ENCODE data around the gene D2HGDH.

DNA sequence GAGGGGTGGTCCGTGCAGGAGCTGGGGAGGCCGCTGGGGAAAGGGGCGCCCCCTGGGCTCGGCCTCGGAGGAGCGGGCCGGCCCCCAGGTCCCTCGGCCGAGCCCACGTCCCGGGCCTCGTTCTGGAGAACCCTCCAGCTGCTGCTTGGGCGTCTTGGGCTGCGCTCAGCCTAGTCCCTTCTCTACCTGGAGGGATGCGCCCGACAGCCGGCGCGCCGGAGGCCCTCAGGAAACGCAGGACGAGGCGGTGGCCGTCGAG is 293 bp upstream of the D2HGDH start:
- TF ChIP-seq, protein P1, sequence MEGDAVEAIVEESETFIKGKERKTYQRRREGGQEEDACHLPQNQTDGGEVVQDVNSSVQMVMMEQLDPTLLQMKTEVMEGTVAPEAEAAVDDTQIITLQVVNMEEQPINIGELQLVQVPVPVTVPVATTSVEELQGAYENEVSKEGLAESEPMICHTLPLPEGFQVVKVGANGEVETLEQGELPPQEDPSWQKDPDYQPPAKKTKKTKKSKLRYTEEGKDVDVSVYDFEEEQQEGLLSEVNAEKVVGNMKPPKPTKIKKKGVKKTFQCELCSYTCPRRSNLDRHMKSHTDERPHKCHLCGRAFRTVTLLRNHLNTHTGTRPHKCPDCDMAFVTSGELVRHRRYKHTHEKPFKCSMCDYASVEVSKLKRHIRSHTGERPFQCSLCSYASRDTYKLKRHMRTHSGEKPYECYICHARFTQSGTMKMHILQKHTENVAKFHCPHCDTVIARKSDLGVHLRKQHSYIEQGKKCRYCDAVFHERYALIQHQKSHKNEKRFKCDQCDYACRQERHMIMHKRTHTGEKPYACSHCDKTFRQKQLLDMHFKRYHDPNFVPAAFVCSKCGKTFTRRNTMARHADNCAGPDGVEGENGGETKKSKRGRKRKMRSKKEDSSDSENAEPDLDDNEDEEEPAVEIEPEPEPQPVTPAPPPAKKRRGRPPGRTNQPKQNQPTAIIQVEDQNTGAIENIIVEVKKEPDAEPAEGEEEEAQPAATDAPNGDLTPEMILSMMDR (IDR thresholded peaks at IDR 0.05 in 8 of 11, conservative IDR thresholded peaks at IDR 0.05 in 3 of 11): peak in 2 of 11 experiments; percentile 20 to 34
- TF ChIP-seq POLR2AphosphoS5 (IDR thresholded peaks at IDR 0.05): peak in 1 of 3 donors; percentile 58

Data from spleen (tissue), 7 donors.